Measurements from ENCODE around the gene ZNF550. TPM values are rescaled to one million over a fixed set of nuclear protein-coding genes. Genes with fewer than 3 reads are reported as not detected.

ZNF550 gene
- total RNA-seq, 1 experiment from 2014 or later = 4.2 TPM

DNA sequence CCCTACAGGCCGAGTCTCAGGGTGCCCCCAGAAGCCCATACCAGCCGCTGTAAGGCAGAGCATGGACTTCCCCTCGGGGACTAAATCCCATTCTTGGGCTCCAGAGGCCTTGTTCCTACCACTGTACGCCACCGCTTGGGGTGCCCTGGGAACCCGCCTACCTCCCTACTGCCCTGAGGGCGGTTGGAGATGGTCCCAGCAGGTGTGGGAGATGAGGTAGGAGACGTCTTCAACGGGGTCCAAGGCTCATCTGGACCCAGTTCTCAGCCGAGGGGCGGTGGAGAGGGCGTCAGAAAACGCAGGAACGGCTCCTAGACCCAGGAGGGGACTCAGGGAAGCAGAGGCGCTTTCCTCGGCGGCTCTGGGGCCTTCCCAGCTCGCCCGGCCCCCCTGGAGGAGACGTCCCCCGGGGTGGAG lies 23.4 kb upstream of the ZNF550 start:
- CTCF ChIA-PET = no interaction called here

DNA sequence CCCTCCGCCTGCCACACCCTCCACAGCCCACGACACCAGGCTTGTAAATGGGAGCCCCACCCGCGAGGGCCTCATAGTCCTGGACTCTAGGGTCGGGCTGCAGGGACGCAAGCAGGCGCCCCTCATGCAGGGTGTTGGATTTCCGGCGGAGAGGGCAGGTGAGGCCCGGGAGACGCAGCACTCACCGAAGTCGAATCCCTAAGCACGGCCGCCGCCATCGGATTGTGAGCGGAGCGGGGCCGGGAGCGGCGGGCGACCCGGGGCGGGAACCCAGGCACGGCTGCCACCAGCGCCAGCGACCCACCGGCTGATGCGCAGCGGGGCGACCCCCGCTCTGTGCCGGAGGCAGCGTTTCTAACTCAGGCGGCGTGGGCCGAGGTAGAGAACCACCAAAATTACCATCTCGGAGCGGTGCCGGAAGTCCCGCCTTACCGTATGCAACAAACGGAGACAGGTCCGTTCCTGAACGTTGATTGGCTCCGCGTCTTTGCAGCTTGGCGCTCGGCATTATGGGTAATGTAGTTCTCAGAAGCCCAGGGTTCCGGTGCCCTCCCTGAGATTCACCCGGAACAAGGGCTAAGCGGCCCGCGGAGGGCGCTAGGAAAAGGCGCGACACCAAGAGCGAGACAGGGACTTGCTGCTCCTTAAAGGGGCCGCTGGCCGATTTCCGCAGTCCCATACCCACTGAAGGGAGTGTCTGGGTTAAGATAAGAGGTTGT lies 19.0 kb upstream of the ZNF550 start, which contains the start of gene ZNF416:
ZNF416 (minus strand) TSS at position 425 of the 719 bp plus-strand sequence; CDS start at position 218, 207 bp downstream.
- H3K9ac ChIP-seq (ENCODE audit: low read length) = peak within 1 kb of the TSS; percentile 76
- ChIA-PET POLR2A (ENCODE audit: unreplicated experiment) (no interaction called here), CTCF (no interaction called here)
- H3K4me2 ChIP-seq (ENCODE audit: low read length) = peak within 1 kb of the TSS; percentile 79
- intact Hi-C loops (cut with micrococcal nuclease) = loop anchor here (1.0 to 5.0 kb wide), 5 partner anchors 19 to 169 kb away; partner anchors contain the start of genes ZNF134, ZNF530, ZNF549 and ZNF550
- peak within 1 kb of the TSS; percentile 94 for H2AFZ ChIP-seq (ENCODE audit: low read length)
- H3K9me3 ChIP-seq (ENCODE audit: low read length) = peaks cover 49% of the 10 kb centered on the region
- no peaks in the 10 kb centered on the region for H3K27me3 ChIP-seq (ENCODE audit: low read length)
- H3K4me1 ChIP-seq (ENCODE audit: insufficient read depth, low read length) = peaks cover 4% of the 10 kb centered on the region; the same call in 1 of the 2 replicates
- no peaks in the 10 kb centered on the region for H3K9me2 ChIP-seq (replicated peaks; ENCODE audit: low read length)
- H3K79me2 ChIP-seq (ENCODE audit: low read length) = peaks cover 11% of the 10 kb centered on the region
- H3F3A ChIP-seq (ENCODE audit: low read length, unreplicated experiment) = no peaks in the 10 kb centered on the region
- ATAC-seq (peak; percentile 97), DNase-seq (peak; percentile 99)
- no peak within 1 kb of the TSS for H3K27ac ChIP-seq (ENCODE audit: low read length)
- H3K4me3 ChIP-seq (ENCODE audit: low read length) = peak within 1 kb of the TSS; percentile 76
- TF ChIP-seq EZH2phosphoT487 (IDR thresholded peaks at IDR 0.05; ENCODE audit: borderline replicate concordance, low read length) = no peak
- TF ChIP-seq EZH2 (IDR thresholded peaks at IDR 0.05; ENCODE audit: low read length, unreplicated experiment) = no peak
- TF ChIP-seq CTCF (conservative IDR thresholded peaks at IDR 0.05; ENCODE audit: low read depth, low read length) = peak; percentile 43
- H3K36me3 ChIP-seq (ENCODE audit: low read depth, low read length) = peaks cover 44% of the 10 kb centered on the region
- H4K20me1 ChIP-seq (ENCODE audit: low read length) = no peaks in the 10 kb centered on the region
- BruUV-seq (replicated peaks) = no TSS peak

More for the DNA sequence above, 23.4 kb upstream of the ZNF550 start:
- no TSS peak for BruUV-seq (replicated peaks)
- POLR2A ChIA-PET (ENCODE audit: unreplicated experiment) = interaction anchor here (0.6 kb wide), 1 partner anchor 601 kb away, joined by 8 read pairs; no protein-coding TSS in a partner anchor
- Histone ChIP-seq H3K27me3 (ENCODE audit: low read length) (no peaks in the 10 kb centered on the region), H3K9me2 (replicated peaks; ENCODE audit: low read length) (no peaks in the 10 kb centered on the region), H3K4me1 (ENCODE audit: insufficient read depth, low read length) (0 out of 2 replicates have a peak, but pooled peaks cover under 1% of the 10 kb centered on the region), H3K4me2 (ENCODE audit: low read length) (no peak overlapping the region), H3K4me3 (ENCODE audit: low read length) (no peak overlapping the region), H3K27ac (ENCODE audit: low read length) (no peak overlapping the region), H3K9ac (ENCODE audit: low read length) (no peak overlapping the region), H3F3A (ENCODE audit: low read length, unreplicated experiment) (no peaks in the 10 kb centered on the region), H2AFZ (ENCODE audit: low read length) (no peak overlapping the region), H3K79me2 (ENCODE audit: low read length) (peaks cover 2% of the 10 kb centered on the region; the same call in 1 of the 2 replicates), H4K20me1 (ENCODE audit: low read length) (no peaks in the 10 kb centered on the region), H3K9me3 (ENCODE audit: low read length) (peaks cover 31% of the 10 kb centered on the region), H3K36me3 (ENCODE audit: low read depth, low read length) (no peaks in the 10 kb centered on the region)
- TF ChIP-seq CTCF (conservative IDR thresholded peaks at IDR 0.05; ENCODE audit: low read depth, low read length) = no peak
- no peak for TF ChIP-seq EZH2 (IDR thresholded peaks at IDR 0.05; ENCODE audit: low read length, unreplicated experiment)
- no peak for TF ChIP-seq EZH2phosphoT487 (IDR thresholded peaks at IDR 0.05; ENCODE audit: borderline replicate concordance, low read length)
- intact Hi-C loops (cut with micrococcal nuclease) = no loop called here
- ATAC-seq (no peak), DNase-seq (no peak)

DNA sequence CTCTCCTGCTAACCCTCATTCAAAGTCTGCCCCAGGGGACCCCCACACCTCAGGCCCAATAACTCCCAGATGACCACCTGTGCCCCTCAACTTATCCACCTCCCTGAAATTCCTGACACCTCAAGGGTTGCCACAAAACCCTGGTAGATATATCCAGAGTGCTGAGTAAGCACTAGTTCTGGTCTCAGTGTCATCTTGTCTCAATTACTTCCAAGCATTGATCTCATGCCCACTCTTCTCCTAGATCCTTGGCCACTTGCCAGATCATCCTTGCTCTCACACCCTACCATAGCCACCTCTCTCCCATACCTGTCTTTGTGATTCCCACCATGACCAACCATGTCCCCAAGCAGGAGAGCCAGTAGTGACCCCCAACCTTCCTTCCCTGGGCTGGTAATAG lies 17.0 kb upstream of the ZNF550 start:
- DNase-seq (no peak), ATAC-seq (no peak)
- Histone ChIP-seq H3K36me3 (ENCODE audit: low read depth, low read length) (peaks cover 64% of the 10 kb centered on the region), H3K79me2 (ENCODE audit: low read length) (peaks cover 11% of the 10 kb centered on the region), H2AFZ (ENCODE audit: low read length) (no peak overlapping the region), H3K9ac (ENCODE audit: low read length) (no peak overlapping the region), H3K4me2 (ENCODE audit: low read length) (no peak overlapping the region), H3K4me1 (ENCODE audit: insufficient read depth, low read length) (peaks cover 4% of the 10 kb centered on the region; the same call in 1 of the 2 replicates), H3K27ac (ENCODE audit: low read length) (no peak overlapping the region), H3K9me3 (ENCODE audit: low read length) (peaks cover 65% of the 10 kb centered on the region), H3K4me3 (ENCODE audit: low read length) (no peak overlapping the region), H4K20me1 (ENCODE audit: low read length) (no peaks in the 10 kb centered on the region), H3K9me2 (replicated peaks; ENCODE audit: low read length) (no peaks in the 10 kb centered on the region), H3F3A (ENCODE audit: low read length, unreplicated experiment) (no peaks in the 10 kb centered on the region), H3K27me3 (ENCODE audit: low read length) (no peaks in the 10 kb centered on the region)
- ChIA-PET CTCF (no interaction called here), POLR2A (ENCODE audit: unreplicated experiment) (no interaction called here)
- BruUV-seq (replicated peaks) = no TSS peak
- TF ChIP-seq EZH2phosphoT487 (IDR thresholded peaks at IDR 0.05; ENCODE audit: borderline replicate concordance, low read length) = no peak
- no peak for TF ChIP-seq EZH2 (IDR thresholded peaks at IDR 0.05; ENCODE audit: low read length, unreplicated experiment)
- no peak for TF ChIP-seq CTCF (conservative IDR thresholded peaks at IDR 0.05; ENCODE audit: low read depth, low read length)
- intact Hi-C loops (cut with micrococcal nuclease) = loop anchor here (5.0 kb wide), 1 partner anchor 171 kb away; the partner anchor contains the start of gene ZNF776
